HG03060 (cell line): ENCODE measurements around the gene PRSS38.

Source experiments
- ATAC-seq: cut with Tn5 transposase; IDR thresholded peaks from one replicate; pipeline ENCODE4 v1.9.1; 2021; ENCODE audit warnings: low read depth, moderate number of reproducible peaks; ENCODE audit not compliant: unreplicated experiment

The PRSS38 gene

DNA sequence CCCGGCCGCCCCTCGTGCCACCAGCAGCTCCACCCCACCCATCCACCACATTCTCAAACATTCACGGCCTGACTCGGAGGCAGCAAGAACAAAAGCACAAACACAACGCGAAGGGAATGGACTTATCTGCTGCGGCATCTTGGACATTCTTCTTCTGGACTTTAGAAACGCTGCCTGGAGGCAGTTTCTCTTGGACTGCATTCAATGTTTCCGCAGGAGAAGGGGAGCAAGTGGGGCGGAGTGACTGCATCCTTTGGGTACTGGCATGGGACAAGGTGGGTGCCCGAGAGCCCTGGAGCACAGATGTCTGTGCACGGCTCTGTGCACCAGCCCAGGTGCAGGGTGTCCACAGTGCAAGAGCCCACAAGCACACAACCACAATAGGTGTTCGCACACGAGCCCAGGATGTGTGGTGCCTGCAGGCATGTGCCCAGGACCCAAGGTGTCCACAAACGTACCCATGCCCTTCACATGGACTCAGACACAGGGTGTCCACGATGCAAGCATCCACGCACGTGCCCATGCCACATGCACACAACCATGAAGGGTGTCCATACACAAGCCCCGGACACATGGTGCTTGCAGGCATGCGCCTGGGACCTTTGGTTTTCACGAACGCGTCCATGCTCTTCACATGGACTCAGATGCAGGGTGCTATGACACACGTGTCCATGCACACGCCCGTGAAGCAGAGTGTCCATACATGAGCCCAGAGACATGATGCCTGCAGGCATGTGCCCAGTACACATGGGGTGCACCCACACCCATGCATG is 78.7 kb downstream of the PRSS38 start:
- no peak for ATAC-seq

DNA sequence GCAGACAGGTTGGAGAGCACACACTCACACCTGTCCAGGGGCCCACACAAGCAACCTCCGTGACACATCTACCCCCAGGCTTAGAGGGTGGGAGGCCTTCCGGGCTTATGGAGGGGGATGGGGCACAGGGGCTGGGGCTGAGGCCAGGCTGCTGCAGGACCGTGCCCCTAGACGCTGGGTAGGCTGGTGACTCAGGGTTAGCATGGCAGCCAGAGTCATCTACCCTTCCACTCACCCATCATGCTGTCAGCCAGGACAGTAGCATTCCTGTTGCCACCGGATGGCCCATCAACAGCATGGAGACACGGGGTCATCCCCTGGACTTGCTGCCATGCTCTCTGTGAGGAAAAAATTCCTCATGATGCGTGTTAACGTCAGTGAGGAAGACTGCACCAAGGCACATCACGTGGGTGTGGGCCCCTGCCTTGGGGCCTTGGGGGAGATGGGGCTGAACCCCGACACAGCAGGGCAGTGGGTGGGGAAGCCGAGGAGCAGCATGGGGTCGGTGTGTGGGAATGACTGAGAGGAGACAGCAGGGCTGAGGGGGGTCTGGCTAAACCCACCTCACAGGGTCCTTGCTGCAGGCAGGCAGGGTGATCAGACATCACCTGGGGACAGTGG is 79.5 kb downstream of the PRSS38 start:
- ATAC-seq = no peak
